Stimulated activated CD4-positive, alpha-beta T cell treated with anti-CD3 and anti-CD28 coated beads, Interleukin-1b, Interleukin-23, amount 100 ng/mL, for 24 hours (primary cell): Measurements from ENCODE around the gene FGFR3.

Experiments used
- DNase-seq, 4 experiments: peaks; one replicate each; pipeline ENCODE4 v3.0.0-alpha.2; 2020; ENCODE audit warnings: low read depth in 4 of 4, low spot score in 1 of 4

The FGFR3 gene

GRCh38 chr4:1801286-1801958 lies 8.3 kb downstream of the FGFR3 start:
- DNase-seq, result no peak

GRCh38 chr4:1802151-1802715 lies 9.1 kb downstream of the FGFR3 start:
- DNase-seq, result no peak

GRCh38 chr4:1802720-1803522 lies 9.8 kb downstream of the FGFR3 start:
- no peak for DNase-seq

GRCh38 chr4:1803523-1804423 lies 10.7 kb downstream of the FGFR3 start:
- DNase-seq, result no peak

- no peak for DNase-seq
These were observed 11.8 kb downstream of the FGFR3 start for GRCh38 chr4:1804638-1805492.

GRCh38 chr4:1805493-1806222 lies 12.6 kb downstream of the FGFR3 start:
- DNase-seq, result no peak

GRCh38 chr4:1806223-1806564 lies 13.1 kb downstream of the FGFR3 start:
- no peak for DNase-seq

GRCh38 chr4:1806596-1807331 lies 13.7 kb downstream of the FGFR3 start:
- DNase-seq, result no peak

- DNase-seq, result no peak
These were observed 14.3 kb downstream of the FGFR3 start for GRCh38 chr4:1807332-1807777.

- DNase-seq, result no peak
These were observed 15.3 kb downstream of the FGFR3 start for GRCh38 chr4:1808396-1808795.

GRCh38 chr4:1808851-1809753 lies 16.0 kb downstream of the FGFR3 start:
- DNase-seq, result no peak

- DNase-seq, result peak; percentile 44 to 57 (median 46)
These were observed 16.8 kb downstream of the FGFR3 start for GRCh38 chr4:1809754-1810502.

- DNase-seq, result no peak
These were observed 17.7 kb downstream of the FGFR3 start for GRCh38 chr4:1810765-1811164.

GRCh38 chr4:1812720-1813119 lies 19.6 kb downstream of the FGFR3 start:
- no peak for DNase-seq

- DNase-seq, result no peak
These were observed 20.1 kb downstream of the FGFR3 start for GRCh38 chr4:1813231-1813630.

GRCh38 chr4:1813915-1814314 lies 20.8 kb downstream of the FGFR3 start:
- no peak for DNase-seq

- DNase-seq, result no peak
These were observed 21.4 kb downstream of the FGFR3 start for GRCh38 chr4:1814453-1814852.
